HG02678 (cell line): Measurements from ENCODE around the gene ZSCAN30.

Experiments used
- ATAC-seq: cut with Tn5 transposase; IDR thresholded peaks from one replicate; pipeline ENCODE4 v1.9.1; 2021; ENCODE audit warnings: mild to moderate bottlenecking, moderate library complexity; ENCODE audit not compliant: unreplicated experiment

Gene ZSCAN30

GRCh38 chr18:35282353-35282752 lies 7.7 kb downstream of the ZSCAN30 start:
- no peak for ATAC-seq

- no peak for ATAC-seq
These were observed 11.1 kb downstream of the ZSCAN30 start for GRCh38 chr18:35278969-35279368.

- ATAC-seq, result no peak
These were observed 11.9 kb downstream of the ZSCAN30 start for GRCh38 chr18:35278085-35278484.

- no peak for ATAC-seq
These were observed 12.4 kb downstream of the ZSCAN30 start for GRCh38 chr18:35277633-35278032.

- ATAC-seq, result no peak
These were observed 13.8 kb downstream of the ZSCAN30 start for GRCh38 chr18:35276267-35276666.

GRCh38 chr18:35271656-35272055 lies 18.4 kb downstream of the ZSCAN30 start:
- no peak for ATAC-seq

GRCh38 chr18:35268821-35269220 lies 21.2 kb downstream of the ZSCAN30 start:
- no peak for ATAC-seq

- no peak for ATAC-seq
These were observed 22.2 kb downstream of the ZSCAN30 start for GRCh38 chr18:35267809-35268208.

- peak; percentile 89 for ATAC-seq
These were observed 22.8 kb downstream of the ZSCAN30 start for GRCh38 chr18:35267161-35267651.

GRCh38 chr18:35264409-35264808 lies 25.6 kb downstream of the ZSCAN30 start:
- ATAC-seq, result no peak

- ATAC-seq, result no peak
These were observed 33.1 kb downstream of the ZSCAN30 start for GRCh38 chr18:35256947-35257346.

- no peak for ATAC-seq
These were observed 36.3 kb downstream of the ZSCAN30 start for GRCh38 chr18:35253655-35254287.

- ATAC-seq, result no peak
These were observed 37.6 kb downstream of the ZSCAN30 start for GRCh38 chr18:35252466-35252865.

GRCh38 chr18:35248429-35248828 lies 41.6 kb downstream of the ZSCAN30 start:
- ATAC-seq, result no peak

- ATAC-seq, result no peak
These were observed 42.4 kb downstream of the ZSCAN30 start for GRCh38 chr18:35247412-35248249.

- no peak for ATAC-seq
These were observed 43.2 kb downstream of the ZSCAN30 start for GRCh38 chr18:35246831-35247230.

GRCh38 chr18:35245719-35246317 lies 44.2 kb downstream of the ZSCAN30 start:
- ATAC-seq, result no peak

- ATAC-seq, result no peak
These were observed 45.4 kb downstream of the ZSCAN30 start for GRCh38 chr18:35244671-35245070.

GRCh38 chr18:35242426-35242825 lies 47.6 kb downstream of the ZSCAN30 start:
- ATAC-seq, result no peak

- ATAC-seq, result no peak
These were observed 48.6 kb downstream of the ZSCAN30 start for GRCh38 chr18:35241448-35241804.

GRCh38 chr18:35240664-35241447 lies 49.2 kb downstream of the ZSCAN30 start, which contains the start of gene ZNF397:
Gene ZNF397 (plus strand): TSS chr18:35241034. CDS start chr18:35242471, 1,437 bp downstream.
- peak; percentile 99 for ATAC-seq
